ENCODE data around the gene FSD1L.

Gene FSD1L

GRCh38 chr9:105426657-105427056 is 21.2 kb upstream of the FSD1L start:
- no peak overlapping the region for H3K4me2 ChIP-seq (ENCODE audit: low read length)
- H4K8ac ChIP-seq (ENCODE audit: low read depth, low read length), result no peak overlapping the region
- no peak overlapping the region for H3K18ac ChIP-seq (ENCODE audit: low read length)
- H3K27me3 ChIP-seq (ENCODE audit: insufficient read depth, low read length, poor library complexity), result no peaks in the 10 kb centered on the region
- H3K9ac ChIP-seq (ENCODE audit: low read length), result no peak overlapping the region
- WGBS (ENCODE audit: extremely low coverage, insufficient coverage, low lambda C conversion rate), result no CpG with 5 or more reads among the region's 3 CpGs
- no peak overlapping the region for H2BK15ac ChIP-seq (replicated peaks; ENCODE audit: low read depth)
- H2AK5ac ChIP-seq (ENCODE audit: low read length), result no peak overlapping the region
- no peak overlapping the region for H2BK5ac ChIP-seq (ENCODE audit: low read length)
- H3K4me1 ChIP-seq (ENCODE audit: control insufficient read depth, low read depth, low read length), result no peaks in the 10 kb centered on the region
- H3K27ac ChIP-seq (ENCODE audit: low read depth, low read length), result no peak overlapping the region
- H2BK120ac ChIP-seq (ENCODE audit: low read depth, low read length), result no peak overlapping the region
- H3K56ac ChIP-seq (ENCODE audit: low read length), result no peak overlapping the region
- H3K79me1 ChIP-seq (ENCODE audit: low read length), result no peaks in the 10 kb centered on the region
- H3K36me3 ChIP-seq (ENCODE audit: control insufficient read depth, insufficient read depth, low read length), result no peaks in the 10 kb centered on the region
- H3K4me3 ChIP-seq (ENCODE audit: low read length), result no peak overlapping the region
- DNase-seq, result no peak
- no peaks in the 10 kb centered on the region for H3K79me2 ChIP-seq (ENCODE audit: control insufficient read depth, insufficient read depth, low read length)
- no peak overlapping the region for H3K4ac ChIP-seq (ENCODE audit: low read depth, low read length)
- no peak overlapping the region for H4K5ac ChIP-seq (ENCODE audit: low read length)
- no peak overlapping the region for H3K23ac ChIP-seq (ENCODE audit: low read length)

DNA sequence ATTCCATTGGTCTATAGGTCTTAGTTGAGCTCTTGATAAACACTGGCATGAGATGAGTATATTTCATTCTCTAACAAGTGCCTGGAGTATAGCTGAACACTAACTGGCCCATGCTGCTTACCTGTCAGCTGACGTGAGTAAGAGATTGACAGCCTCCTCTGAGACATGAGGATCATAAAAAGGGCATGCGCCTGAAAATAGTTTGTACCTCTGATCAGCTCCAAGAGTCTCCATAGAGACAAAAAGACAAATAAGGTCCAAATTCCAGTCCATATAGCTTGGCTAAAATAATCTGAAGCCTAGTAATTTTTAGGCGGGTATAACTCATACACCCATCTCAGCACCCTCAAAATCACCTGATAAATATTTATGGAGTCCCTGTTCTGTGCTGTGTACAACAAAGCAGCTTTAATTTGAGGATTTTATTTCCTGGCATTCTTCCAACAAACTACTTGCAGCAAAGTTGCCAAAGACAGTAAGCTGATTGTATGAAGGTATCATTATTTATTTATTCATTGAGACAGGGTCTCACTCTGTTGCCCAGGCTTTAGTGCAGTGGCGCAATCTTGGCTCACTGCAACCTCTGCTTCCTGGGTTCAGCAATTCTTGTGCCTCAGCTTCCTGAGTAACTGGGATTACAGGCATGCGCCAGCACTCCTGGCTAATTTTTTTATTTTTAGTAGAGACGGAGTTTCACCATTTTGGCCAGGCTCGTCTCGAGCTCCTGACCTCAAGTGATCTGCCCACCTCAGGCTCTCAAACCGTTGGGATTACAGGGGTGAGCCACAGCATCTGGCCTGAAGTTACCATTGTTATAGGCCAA is 16.2 kb upstream of the FSD1L start:
- Histone ChIP-seq H3K4me2 (ENCODE audit: low read length) (no peak overlapping the region), H3K27ac (ENCODE audit: low read depth, low read length) (no peak overlapping the region)

GRCh38 chr9:105432247-105432842 is 15.5 kb upstream of the FSD1L start:
- no peak overlapping the region for H2BK120ac ChIP-seq (ENCODE audit: low read depth, low read length)
- DNase-seq, result no peak
- no peaks in the 10 kb centered on the region for H3K27me3 ChIP-seq (ENCODE audit: insufficient read depth, low read length, poor library complexity)
- no peaks in the 10 kb centered on the region for H3K79me1 ChIP-seq (ENCODE audit: low read length)
- no peak overlapping the region for H3K18ac ChIP-seq (ENCODE audit: low read length)
- no peak overlapping the region for H2AK5ac ChIP-seq (ENCODE audit: low read length)
- H3K23ac ChIP-seq (ENCODE audit: low read length), result no peak overlapping the region
- H2BK5ac ChIP-seq (ENCODE audit: low read length), result no peak overlapping the region
- H3K56ac ChIP-seq (ENCODE audit: low read length), result no peak overlapping the region
- H3K4me3 ChIP-seq (ENCODE audit: low read length), result no peak overlapping the region
- H3K4ac ChIP-seq (ENCODE audit: low read depth, low read length), result no peak overlapping the region
- H3K9ac ChIP-seq (ENCODE audit: low read length), result no peak overlapping the region
- H3K4me1 ChIP-seq (ENCODE audit: control insufficient read depth, low read depth, low read length), result no peaks in the 10 kb centered on the region
- H3K79me2 ChIP-seq (ENCODE audit: control insufficient read depth, insufficient read depth, low read length), result no peaks in the 10 kb centered on the region
- no CpG with 5 or more reads among the region's 2 CpGs for WGBS (ENCODE audit: extremely low coverage, insufficient coverage, low lambda C conversion rate)
- H4K5ac ChIP-seq (ENCODE audit: low read length), result no peak overlapping the region
- no peak overlapping the region for H3K4me2 ChIP-seq (ENCODE audit: low read length)
- H2BK15ac ChIP-seq (replicated peaks; ENCODE audit: low read depth), result no peak overlapping the region
- H3K36me3 ChIP-seq (ENCODE audit: control insufficient read depth, insufficient read depth, low read length), result no peaks in the 10 kb centered on the region
- no peak overlapping the region for H3K27ac ChIP-seq (ENCODE audit: low read depth, low read length)
- no peak overlapping the region for H4K8ac ChIP-seq (ENCODE audit: low read depth, low read length)

More for the DNA sequence above, 16.2 kb upstream of the FSD1L start:
- DNase-seq, result no peak
- Histone ChIP-seq H2AK5ac (ENCODE audit: low read length) (no peak overlapping the region), H3K36me3 (ENCODE audit: control insufficient read depth, insufficient read depth, low read length) (no peaks in the 10 kb centered on the region), H3K18ac (ENCODE audit: low read length) (no peak overlapping the region), H3K23ac (ENCODE audit: low read length) (no peak overlapping the region), H3K4me1 (ENCODE audit: control insufficient read depth, low read depth, low read length) (no peaks in the 10 kb centered on the region), H3K9ac (ENCODE audit: low read length) (no peak overlapping the region), H2BK120ac (ENCODE audit: low read depth, low read length) (no peak overlapping the region), H2BK5ac (ENCODE audit: low read length) (no peak overlapping the region), H3K27me3 (ENCODE audit: insufficient read depth, low read length, poor library complexity) (no peaks in the 10 kb centered on the region), H3K56ac (ENCODE audit: low read length) (no peak overlapping the region), H4K8ac (ENCODE audit: low read depth, low read length) (no peak overlapping the region), H3K79me2 (ENCODE audit: control insufficient read depth, insufficient read depth, low read length) (no peaks in the 10 kb centered on the region), H4K5ac (ENCODE audit: low read length) (no peak overlapping the region), H2BK15ac (replicated peaks; ENCODE audit: low read depth) (no peak overlapping the region), H3K79me1 (ENCODE audit: low read length) (no peaks in the 10 kb centered on the region), H3K4me3 (ENCODE audit: low read length) (no peak overlapping the region), H3K4ac (ENCODE audit: low read depth, low read length) (no peak overlapping the region)
- WGBS (ENCODE audit: extremely low coverage, insufficient coverage, low lambda C conversion rate), result no CpG with 5 or more reads among the region's 9 CpGs

DNA sequence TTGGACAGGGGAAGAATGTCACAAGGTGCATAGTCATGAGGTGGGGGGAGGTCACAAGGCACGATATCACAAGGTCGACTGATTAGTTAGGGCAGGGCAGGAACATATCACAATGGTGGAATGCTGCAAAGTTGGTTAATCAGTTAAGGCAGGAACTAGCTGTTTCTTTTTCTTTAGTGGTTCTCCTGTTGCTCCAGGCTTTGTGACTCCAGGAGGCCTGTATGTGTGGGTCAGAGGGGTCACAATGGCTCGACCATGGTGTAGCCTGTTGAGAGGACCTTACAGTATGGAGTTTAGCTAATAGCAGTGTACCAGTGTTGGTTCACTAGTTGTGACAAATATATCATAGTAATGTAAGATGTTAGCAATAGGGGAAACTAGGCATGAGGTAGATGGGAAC is 12.4 kb upstream of the FSD1L start:
- Histone ChIP-seq H3K56ac (ENCODE audit: low read length) (no peak overlapping the region), H4K8ac (ENCODE audit: low read depth, low read length) (no peak overlapping the region), H2BK5ac (ENCODE audit: low read length) (no peak overlapping the region), H3K9ac (ENCODE audit: low read length) (no peak overlapping the region), H3K4ac (ENCODE audit: low read depth, low read length) (no peak overlapping the region), H2BK15ac (replicated peaks; ENCODE audit: low read depth) (no peak overlapping the region), H3K18ac (ENCODE audit: low read length) (no peak overlapping the region), H3K27me3 (ENCODE audit: insufficient read depth, low read length, poor library complexity) (no peaks in the 10 kb centered on the region), H3K27ac (ENCODE audit: low read depth, low read length) (no peak overlapping the region), H3K79me2 (ENCODE audit: control insufficient read depth, insufficient read depth, low read length) (no peaks in the 10 kb centered on the region), H3K79me1 (ENCODE audit: low read length) (no peaks in the 10 kb centered on the region), H2BK120ac (ENCODE audit: low read depth, low read length) (no peak overlapping the region), H3K4me3 (ENCODE audit: low read length) (no peak overlapping the region), H3K4me2 (ENCODE audit: low read length) (no peak overlapping the region), H3K36me3 (ENCODE audit: control insufficient read depth, insufficient read depth, low read length) (no peaks in the 10 kb centered on the region), H3K23ac (ENCODE audit: low read length) (no peak overlapping the region), H2AK5ac (ENCODE audit: low read length) (no peak overlapping the region), H4K5ac (ENCODE audit: low read length) (no peak overlapping the region), H3K4me1 (ENCODE audit: control insufficient read depth, low read depth, low read length) (no peaks in the 10 kb centered on the region)
- DNase-seq, result no peak
- WGBS (ENCODE audit: extremely low coverage, insufficient coverage, low lambda C conversion rate), result no CpG with 5 or more reads among the region's 3 CpGs

- H3K4me1 ChIP-seq (ENCODE audit: control insufficient read depth, low read depth, low read length), result no peaks in the 10 kb centered on the region
- H3K9ac ChIP-seq (ENCODE audit: low read length), result no peak overlapping the region
- H2AK5ac ChIP-seq (ENCODE audit: low read length), result no peak overlapping the region
- no peak overlapping the region for H3K4ac ChIP-seq (ENCODE audit: low read depth, low read length)
- H4K8ac ChIP-seq (ENCODE audit: low read depth, low read length), result no peak overlapping the region
- H3K79me2 ChIP-seq (ENCODE audit: control insufficient read depth, insufficient read depth, low read length), result no peaks in the 10 kb centered on the region
- H2BK5ac ChIP-seq (ENCODE audit: low read length), result no peak overlapping the region
- H2BK120ac ChIP-seq (ENCODE audit: low read depth, low read length), result no peak overlapping the region
- no peak overlapping the region for H4K5ac ChIP-seq (ENCODE audit: low read length)
- DNase-seq, result no peak
- no peak overlapping the region for H3K4me2 ChIP-seq (ENCODE audit: low read length)
- no peak overlapping the region for H3K4me3 ChIP-seq (ENCODE audit: low read length)
- no peak overlapping the region for H3K56ac ChIP-seq (ENCODE audit: low read length)
- no peaks in the 10 kb centered on the region for H3K36me3 ChIP-seq (ENCODE audit: control insufficient read depth, insufficient read depth, low read length)
- WGBS (ENCODE audit: extremely low coverage, insufficient coverage, low lambda C conversion rate), result no CpG with 5 or more reads among the region's 4 CpGs
- no peak overlapping the region for H2BK15ac ChIP-seq (replicated peaks; ENCODE audit: low read depth)
- H3K27me3 ChIP-seq (ENCODE audit: insufficient read depth, low read length, poor library complexity), result no peaks in the 10 kb centered on the region
- H3K23ac ChIP-seq (ENCODE audit: low read length), result no peak overlapping the region
- H3K79me1 ChIP-seq (ENCODE audit: low read length), result no peaks in the 10 kb centered on the region
- H3K18ac ChIP-seq (ENCODE audit: low read length), result no peak overlapping the region
- no peak overlapping the region for H3K27ac ChIP-seq (ENCODE audit: low read depth, low read length)
Observed at GRCh38 chr9:105436783-105437182, 11.1 kb upstream of the FSD1L start.
